Natural killer cell (primary cell): ENCODE data around the gene COL23A1. TPM values are rescaled to one million over a fixed set of nuclear protein-coding genes. Genes with fewer than 3 reads are reported as not detected.

ENCODE experiments used
- ATAC-seq, 3 donors: fragments of 150-1000 bp in 2 of 3; fragments of 200-7000 bp in 1 of 3; cut with Tn5 transposase; 1 replicate in 1 of 3; 2 replicates in 2 of 3; pipeline ENCODE4 v1.10.0; 2021; ENCODE audit warnings: mild to moderate bottlenecking in 2 of 3, moderate library complexity in 2 of 3
- DNase-seq, 2 donors: peaks; one replicate each; pipeline versions ENCODE4 v3.0.0 to v3.0.0-alpha.2; 2013 to 2021; ENCODE audit warnings: mixed read lengths in 1 of 2
- H3K27ac ChIP-seq: one replicate; pipeline ENCODE4 v1.5.1; 2013; ENCODE audit warnings: mild to moderate bottlenecking, low read length
- H3K27me3 ChIP-seq: one replicate; pipeline ENCODE4 v1.6.1; 2013; ENCODE audit warnings: low read length; ENCODE audit not compliant: control insufficient read depth, insufficient read depth
- H3K36me3 ChIP-seq: one replicate; pipeline ENCODE4 v1.6.1; 2013; ENCODE audit warnings: low read length; ENCODE audit not compliant: control insufficient read depth, insufficient read depth
- H3K4me1 ChIP-seq: one replicate; pipeline ENCODE4 v1.6.1; 2013; ENCODE audit warnings: low read length; ENCODE audit not compliant: control insufficient read depth, insufficient read depth
- H3K4me3 ChIP-seq: one replicate; pipeline ENCODE4 v1.5.1; 2013; ENCODE audit warnings: low read length
- H3K9me3 ChIP-seq: one replicate; pipeline ENCODE4 v1.6.1; 2013; ENCODE audit warnings: low read length; ENCODE audit not compliant: control insufficient read depth, insufficient read depth
- H3K27ac Mint-ChIP-seq, 2 donors: one replicate each; pipeline ENCODE4 v1.8.0; 2022; ENCODE audit warnings: mild to moderate bottlenecking in 2 of 2, mixed read lengths in 2 of 2, moderate library complexity in 1 of 2
- H3K27me3 Mint-ChIP-seq, 2 donors: one replicate each; pipeline ENCODE4 v1.8.0; 2022; ENCODE audit warnings: low read depth in 2 of 2, mixed read lengths in 2 of 2
- H3K36me3 Mint-ChIP-seq: one replicate; pipeline ENCODE4 v1.8.0; 2022; ENCODE audit warnings: mixed read lengths
- H3K4me1 Mint-ChIP-seq, 2 donors: one replicate each; pipeline ENCODE4 v1.8.0; 2022; ENCODE audit warnings: mixed read lengths in 2 of 2
- H3K4me3 Mint-ChIP-seq: one replicate; pipeline ENCODE4 v1.8.0; 2022; ENCODE audit warnings: mild to moderate bottlenecking, moderate library complexity, mixed read lengths
- H3K9me3 Mint-ChIP-seq, 2 donors: one replicate each; pipeline ENCODE4 v1.8.0; 2022; ENCODE audit warnings: mixed read lengths in 2 of 2
- WGBS: methylation state at CpG from one replicate; pipeline ENCODE4 v1.1.7; 2013; ENCODE audit warnings: missing lambda C conversion rate; ENCODE audit not compliant: insufficient coverage; 5-methylcytosine and 5-hydroxymethylcytosine counted together
- intact Hi-C: fragments of 100-400 bp; cut with micrococcal nuclease; formaldehyde crosslinking; loops from one replicate; pipeline ENCODE4 v1.14.2; 2022
- total RNA-seq, 4 donors: library from RNA; stranded (reverse); fragments of 120-200 nt in 1 of 4; gene quantifications; one replicate each; pipeline versions ENCODE4 v1.2.3 to v1.2.4, GENCODE V29; 2013 to 2022
- TF ChIP-seq, protein P1 (sequence below): fragments of 200-600 bp; IDR thresholded peaks from one replicate; pipeline ENCODE4 v1.8.0; 2022; ENCODE audit warnings: antibody characterized with exemption

Gene COL23A1
- total RNA-seq, 3 donors from 2014 or later (not counting 1 experiment from before 2014, with no cell fraction given) = 0.15 TPM; not detected in 2

DNA sequence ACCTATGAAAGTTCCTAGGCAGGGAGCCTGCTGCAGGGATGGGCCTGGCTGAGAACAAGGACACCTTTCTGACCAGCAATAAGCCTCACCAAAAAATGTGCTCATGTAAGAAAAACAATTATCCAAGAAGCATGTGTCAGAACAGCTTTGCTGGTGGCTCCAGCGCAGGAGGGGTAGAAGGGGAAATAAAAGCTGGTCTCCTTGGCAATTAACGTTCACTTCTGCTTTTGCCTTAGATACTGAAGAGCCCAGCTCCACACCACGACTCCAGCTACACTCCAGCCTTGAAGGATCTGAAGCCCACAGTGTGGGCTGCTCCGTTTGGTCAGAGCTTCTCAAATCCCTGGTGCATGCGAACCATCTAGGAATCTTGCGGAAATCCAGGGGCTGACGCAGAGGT is 250.0 kb downstream of the COL23A1 start:
- no peaks in the 10 kb centered on the region for H3K9me3 ChIP-seq
- no peaks in the 10 kb centered on the region for H3K4me1 Mint-ChIP-seq
- H3K4me1 ChIP-seq = no peaks in the 10 kb centered on the region
- H3K27me3 Mint-ChIP-seq = peaks cover 4 to 14% of the 10 kb centered on the region in 2 donors
- no peaks in the 10 kb centered on the region for H3K9me3 Mint-ChIP-seq
- ATAC-seq = no peak
- no peak overlapping the region for H3K4me3 ChIP-seq
- no peak for DNase-seq
- no peak overlapping the region for H3K27ac ChIP-seq
- no peaks in the 10 kb centered on the region for H3K36me3 Mint-ChIP-seq
- H3K4me3 Mint-ChIP-seq = no peak overlapping the region
- intact Hi-C loops = no loop called here
- no peak overlapping the region for H3K27ac Mint-ChIP-seq
- TF ChIP-seq, protein P1, sequence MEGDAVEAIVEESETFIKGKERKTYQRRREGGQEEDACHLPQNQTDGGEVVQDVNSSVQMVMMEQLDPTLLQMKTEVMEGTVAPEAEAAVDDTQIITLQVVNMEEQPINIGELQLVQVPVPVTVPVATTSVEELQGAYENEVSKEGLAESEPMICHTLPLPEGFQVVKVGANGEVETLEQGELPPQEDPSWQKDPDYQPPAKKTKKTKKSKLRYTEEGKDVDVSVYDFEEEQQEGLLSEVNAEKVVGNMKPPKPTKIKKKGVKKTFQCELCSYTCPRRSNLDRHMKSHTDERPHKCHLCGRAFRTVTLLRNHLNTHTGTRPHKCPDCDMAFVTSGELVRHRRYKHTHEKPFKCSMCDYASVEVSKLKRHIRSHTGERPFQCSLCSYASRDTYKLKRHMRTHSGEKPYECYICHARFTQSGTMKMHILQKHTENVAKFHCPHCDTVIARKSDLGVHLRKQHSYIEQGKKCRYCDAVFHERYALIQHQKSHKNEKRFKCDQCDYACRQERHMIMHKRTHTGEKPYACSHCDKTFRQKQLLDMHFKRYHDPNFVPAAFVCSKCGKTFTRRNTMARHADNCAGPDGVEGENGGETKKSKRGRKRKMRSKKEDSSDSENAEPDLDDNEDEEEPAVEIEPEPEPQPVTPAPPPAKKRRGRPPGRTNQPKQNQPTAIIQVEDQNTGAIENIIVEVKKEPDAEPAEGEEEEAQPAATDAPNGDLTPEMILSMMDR = no peak
- H3K36me3 ChIP-seq = no peaks in the 10 kb centered on the region
- H3K27me3 ChIP-seq = no peaks in the 10 kb centered on the region
- WGBS = 54% methylated on average over 7 of the region's 7 CpGs

DNA sequence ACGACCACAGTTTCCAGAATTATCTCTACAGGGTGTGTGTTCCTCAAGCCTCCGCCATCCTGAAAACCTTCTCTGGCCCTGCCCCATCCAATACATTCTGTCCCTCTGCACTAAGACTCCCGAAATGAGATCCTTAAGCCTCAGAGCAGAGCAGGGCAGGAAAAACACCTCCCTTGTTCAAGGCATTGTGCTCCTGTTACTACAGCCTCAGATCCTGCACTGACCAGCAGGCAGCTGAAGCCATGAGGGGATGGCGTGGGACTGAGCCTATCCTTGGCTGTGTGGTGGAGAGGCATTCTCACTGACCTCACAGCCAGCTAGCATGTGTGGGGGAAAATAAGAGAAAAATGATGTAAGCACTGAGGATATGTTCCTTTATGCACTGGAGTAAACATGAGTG is 250.9 kb downstream of the COL23A1 start:
- peaks cover 4 to 14% of the 10 kb centered on the region in 2 donors for H3K27me3 Mint-ChIP-seq
- DNase-seq (no peak), ATAC-seq (no peak)
- TF ChIP-seq, protein P1 = no peak
- intact Hi-C loops = no loop called here
- no peaks in the 10 kb centered on the region for H3K27me3 ChIP-seq
- no peaks in the 10 kb centered on the region for H3K9me3 Mint-ChIP-seq
- H3K9me3 ChIP-seq = no peaks in the 10 kb centered on the region
- no peak overlapping the region for H3K4me3 ChIP-seq
- 78% methylated on average over 4 of the region's 4 CpGs for WGBS
- H3K4me1 Mint-ChIP-seq = no peaks in the 10 kb centered on the region
- H3K4me1 ChIP-seq = no peaks in the 10 kb centered on the region
- no peaks in the 10 kb centered on the region for H3K36me3 ChIP-seq
- H3K36me3 Mint-ChIP-seq = no peaks in the 10 kb centered on the region
- H3K4me3 Mint-ChIP-seq = no peak overlapping the region
- no peak overlapping the region for H3K27ac Mint-ChIP-seq
- H3K27ac ChIP-seq = no peak overlapping the region

DNA sequence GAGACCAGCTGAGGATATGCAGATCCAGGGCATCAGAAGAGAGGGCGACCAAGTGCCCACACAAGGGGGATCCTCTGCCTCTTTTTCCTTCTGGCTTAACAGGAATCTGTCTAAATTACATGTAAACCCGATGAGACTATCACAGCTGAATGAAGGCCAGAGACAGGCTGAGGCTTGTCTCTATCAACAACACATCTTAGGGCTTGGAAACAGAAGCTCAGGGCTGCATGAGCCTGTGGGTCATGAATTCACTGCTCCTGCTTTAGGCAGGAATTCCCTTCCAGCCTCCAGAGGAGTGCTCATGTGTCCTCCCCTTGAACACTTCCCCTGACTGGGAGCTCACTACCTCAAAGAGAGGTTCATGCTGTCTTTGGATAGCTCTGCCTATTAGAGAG is 251.4 kb downstream of the COL23A1 start:
- no peak overlapping the region for H3K4me3 Mint-ChIP-seq

More for the DNA sequence above, 251.4 kb downstream of the COL23A1 start:
- H3K4me1 Mint-ChIP-seq = no peaks in the 10 kb centered on the region
- no peaks in the 10 kb centered on the region for H3K36me3 Mint-ChIP-seq
- DNase-seq (no peak), ATAC-seq (no peak)
- Histone ChIP-seq H3K4me1 (no peaks in the 10 kb centered on the region), H3K9me3 (no peaks in the 10 kb centered on the region), H3K27ac (no peak overlapping the region), H3K4me3 (no peak overlapping the region), H3K27me3 (no peaks in the 10 kb centered on the region), H3K36me3 (no peaks in the 10 kb centered on the region)
- WGBS = 80% methylated on average over 2 of the region's 2 CpGs
- intact Hi-C loops = no loop called here
- no peak overlapping the region for H3K27ac Mint-ChIP-seq
- H3K9me3 Mint-ChIP-seq = no peaks in the 10 kb centered on the region
- H3K27me3 Mint-ChIP-seq = peaks cover 4 to 14% of the 10 kb centered on the region in 2 donors
- TF ChIP-seq, protein P1 = no peak
